ENCODE measurements around the gene PRICKLE4.

PRICKLE4 gene

GRCh38 chr6:41740366-41741162 is 40.0 kb upstream of the PRICKLE4 start:
- Histone ChIP-seq H3K9me3 (ENCODE audit: insufficient read depth, low read length) (no peaks in the 10 kb centered on the region), H3K4me1 (ENCODE audit: insufficient read depth, insufficient read length) (peaks cover 16% of the 10 kb centered on the region), H3K36me3 (ENCODE audit: insufficient read depth, insufficient read length, low read length) (no peaks in the 10 kb centered on the region), H3K4me3 (ENCODE audit: insufficient read length, low read depth) (no peak overlapping the region), H3K27me3 (ENCODE audit: insufficient read depth, insufficient read length) (no peaks in the 10 kb centered on the region), H3K9ac (ENCODE audit: insufficient read length, low read depth) (no peak overlapping the region)
- no peak for DNase-seq (ENCODE audit: low read depth, low spot score)
- TF ChIP-seq SUZ12 (IDR thresholded peaks at IDR 0.05; ENCODE audit: extremely low read depth, insufficient read depth, insufficient read length) (no peak), ZNF274 (IDR thresholded peaks at IDR 0.05; ENCODE audit: low read depth, low read length) (no peak), YY1 (IDR thresholded peaks at IDR 0.05; ENCODE audit: insufficient read depth, insufficient read length) (no peak)

GRCh38 chr6:41741625-41742490 is 38.7 kb upstream of the PRICKLE4 start:
- no peaks in the 10 kb centered on the region for H3K27me3 ChIP-seq (ENCODE audit: insufficient read depth, insufficient read length)
- no peaks in the 10 kb centered on the region for H3K36me3 ChIP-seq (ENCODE audit: insufficient read depth, insufficient read length, low read length)

GRCh38 chr6:41743406-41744235 is 37.0 kb upstream of the PRICKLE4 start:
- TF ChIP-seq ZNF274 (IDR thresholded peaks at IDR 0.05; ENCODE audit: low read depth, low read length): no peak
- no peak for TF ChIP-seq SUZ12 (IDR thresholded peaks at IDR 0.05; ENCODE audit: extremely low read depth, insufficient read depth, insufficient read length)
- no peak for TF ChIP-seq YY1 (IDR thresholded peaks at IDR 0.05; ENCODE audit: insufficient read depth, insufficient read length)
- Histone ChIP-seq H3K9me3 (ENCODE audit: insufficient read depth, low read length) (no peaks in the 10 kb centered on the region), H3K9ac (ENCODE audit: insufficient read length, low read depth) (no peak overlapping the region), H3K4me1 (ENCODE audit: insufficient read depth, insufficient read length) (peaks cover 14% of the 10 kb centered on the region), H3K27me3 (ENCODE audit: insufficient read depth, insufficient read length) (no peaks in the 10 kb centered on the region), H3K4me3 (ENCODE audit: insufficient read length, low read depth) (no peak overlapping the region), H3K36me3 (ENCODE audit: insufficient read depth, insufficient read length, low read length) (no peaks in the 10 kb centered on the region)
- no peak for DNase-seq (ENCODE audit: low read depth, low spot score)

More at GRCh38 chr6:41741625-41742490, 38.7 kb upstream of the PRICKLE4 start:
- H3K9me3 ChIP-seq (ENCODE audit: insufficient read depth, low read length): no peaks in the 10 kb centered on the region
- no peak overlapping the region for H3K4me3 ChIP-seq (ENCODE audit: insufficient read length, low read depth)
- H3K9ac ChIP-seq (ENCODE audit: insufficient read length, low read depth): no peak overlapping the region
- TF ChIP-seq ZNF274 (IDR thresholded peaks at IDR 0.05; ENCODE audit: low read depth, low read length): no peak
- no peak for TF ChIP-seq YY1 (IDR thresholded peaks at IDR 0.05; ENCODE audit: insufficient read depth, insufficient read length)
- no peak for TF ChIP-seq SUZ12 (IDR thresholded peaks at IDR 0.05; ENCODE audit: extremely low read depth, insufficient read depth, insufficient read length)
- peaks cover 11% of the 10 kb centered on the region for H3K4me1 ChIP-seq (ENCODE audit: insufficient read depth, insufficient read length)
- no peak for DNase-seq (ENCODE audit: low read depth, low spot score)

- Histone ChIP-seq H3K4me1 (ENCODE audit: insufficient read depth, insufficient read length) (peaks cover 11% of the 10 kb centered on the region), H3K4me3 (ENCODE audit: insufficient read length, low read depth) (no peak overlapping the region), H3K9ac (ENCODE audit: insufficient read length, low read depth) (no peak overlapping the region), H3K27me3 (ENCODE audit: insufficient read depth, insufficient read length) (no peaks in the 10 kb centered on the region), H3K9me3 (ENCODE audit: insufficient read depth, low read length) (no peaks in the 10 kb centered on the region), H3K36me3 (ENCODE audit: insufficient read depth, insufficient read length, low read length) (no peaks in the 10 kb centered on the region)
- DNase-seq (ENCODE audit: low read depth, low spot score): no peak
- TF ChIP-seq YY1 (IDR thresholded peaks at IDR 0.05; ENCODE audit: insufficient read depth, insufficient read length) (no peak), ZNF274 (IDR thresholded peaks at IDR 0.05; ENCODE audit: low read depth, low read length) (no peak), SUZ12 (IDR thresholded peaks at IDR 0.05; ENCODE audit: extremely low read depth, insufficient read depth, insufficient read length) (no peak)
These were observed 36.3 kb upstream of the PRICKLE4 start for GRCh38 chr6:41744236-41744787.

GRCh38 chr6:41746107-41746506 is 34.5 kb upstream of the PRICKLE4 start:
- no peak overlapping the region for H3K4me3 ChIP-seq (ENCODE audit: insufficient read length, low read depth)
- H3K9ac ChIP-seq (ENCODE audit: insufficient read length, low read depth): no peak overlapping the region
- no peaks in the 10 kb centered on the region for H3K27me3 ChIP-seq (ENCODE audit: insufficient read depth, insufficient read length)
- no peaks in the 10 kb centered on the region for H3K9me3 ChIP-seq (ENCODE audit: insufficient read depth, low read length)
- no peak for DNase-seq (ENCODE audit: low read depth, low spot score)
- peaks cover 8% of the 10 kb centered on the region for H3K4me1 ChIP-seq (ENCODE audit: insufficient read depth, insufficient read length)
- H3K36me3 ChIP-seq (ENCODE audit: insufficient read depth, insufficient read length, low read length): no peaks in the 10 kb centered on the region
- TF ChIP-seq ZNF274 (IDR thresholded peaks at IDR 0.05; ENCODE audit: low read depth, low read length): no peak

DNA sequence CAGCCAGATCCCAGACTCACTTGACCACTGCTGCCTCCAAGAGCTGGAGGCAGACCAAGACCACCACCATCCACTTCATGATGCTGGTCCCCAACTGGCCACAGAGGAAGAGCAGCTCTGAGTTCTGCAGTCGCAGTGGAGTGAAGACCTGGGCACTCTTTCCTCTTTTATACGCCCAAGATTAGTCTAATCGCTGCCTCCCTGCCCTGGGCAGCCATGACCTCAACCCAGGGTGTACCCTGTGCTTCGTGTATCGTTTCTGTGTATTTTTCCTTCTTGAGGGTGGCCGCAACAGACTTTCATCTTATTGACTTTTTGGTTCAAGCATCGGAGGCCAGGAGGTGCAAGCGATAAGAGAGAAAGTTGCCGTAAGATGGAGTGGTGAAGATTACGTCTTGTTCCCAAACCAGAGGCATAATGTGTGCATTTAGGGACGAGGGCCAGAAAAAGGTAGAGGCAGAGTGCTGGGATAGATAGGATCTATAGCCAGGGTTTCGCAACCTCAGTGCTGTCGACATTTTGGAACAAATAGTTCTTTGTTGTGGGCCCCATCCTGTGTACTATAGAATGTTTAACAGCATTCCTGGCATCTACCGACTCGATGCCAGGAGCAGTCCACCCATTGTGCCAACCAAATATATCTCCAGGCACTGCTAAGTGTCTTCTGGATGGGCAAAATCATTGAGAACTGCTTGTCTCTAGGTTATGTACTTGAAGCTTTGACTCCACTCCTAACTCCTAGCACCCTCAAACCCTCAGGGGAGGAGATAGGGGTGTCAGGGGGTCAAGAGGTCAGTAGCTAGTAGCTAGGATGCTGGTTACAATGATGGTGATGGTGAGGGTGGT is 33.1 kb upstream of the PRICKLE4 start, which contains the start of gene PGC:
Gene PGC, minus strand, starts transcription at position 142 of the 846 bp plus-strand sequence. Its CDS starts 63 bp downstream, at position 79.
- peaks cover 3% of the 10 kb centered on the region for H3K4me1 ChIP-seq (ENCODE audit: insufficient read depth, insufficient read length)
- no peak within 1 kb of the TSS for H3K9ac ChIP-seq (ENCODE audit: insufficient read length, low read depth)
- no peaks in the 10 kb centered on the region for H3K27me3 ChIP-seq (ENCODE audit: insufficient read depth, insufficient read length)
- no peak for DNase-seq (ENCODE audit: low read depth, low spot score)
- TF ChIP-seq ZNF274 (IDR thresholded peaks at IDR 0.05; ENCODE audit: low read depth, low read length) (no peak), SUZ12 (IDR thresholded peaks at IDR 0.05; ENCODE audit: extremely low read depth, insufficient read depth, insufficient read length) (no peak), YY1 (IDR thresholded peaks at IDR 0.05; ENCODE audit: insufficient read depth, insufficient read length) (no peak)
- H3K9me3 ChIP-seq (ENCODE audit: insufficient read depth, low read length): no peaks in the 10 kb centered on the region
- H3K36me3 ChIP-seq (ENCODE audit: insufficient read depth, insufficient read length, low read length): no peaks in the 10 kb centered on the region
- H3K4me3 ChIP-seq (ENCODE audit: insufficient read length, low read depth): no peak within 1 kb of the TSS
